Lower lobe of right lung (tissue), 2 donors: ENCODE measurements around the gene VDAC2. TPM values are rescaled to one million over a fixed set of nuclear protein-coding genes. Genes with fewer than 3 reads are reported as not detected.

Experiments
- ATAC-seq, 2 donors: fragments of 200-7000 bp; cut with Tn5 transposase; one replicate each; pipeline ENCODE4 v1.9.1; 2020 to 2022; ENCODE audit warnings: mild to moderate bottlenecking in 2 of 2, moderate library complexity in 2 of 2
- DNase-seq: peaks from one replicate; pipeline ENCODE4 v3.0.0-alpha.2; 2020
- H3K27ac ChIP-seq: fragments of 200-600 bp; one replicate; pipeline ENCODE4 v1.8.0; 2022
- H3K27me3 ChIP-seq: fragments of 200-600 bp; one replicate; pipeline ENCODE4 v1.8.0; 2022; ENCODE audit warnings: low read depth
- H3K36me3 ChIP-seq: fragments of 200-600 bp; one replicate; pipeline ENCODE4 v1.8.0; 2022; ENCODE audit warnings: mild to moderate bottlenecking
- H3K4me1 ChIP-seq: fragments of 200-600 bp; one replicate; pipeline ENCODE4 v1.8.0; 2022
- H3K4me3 ChIP-seq: fragments of 200-600 bp; one replicate; pipeline ENCODE4 v1.8.0; 2022; ENCODE audit warnings: mild to moderate bottlenecking
- H3K9me3 ChIP-seq: fragments of 200-600 bp; one replicate; pipeline ENCODE4 v1.8.0; 2022
- CTCF ChIP-seq: fragments of 200-600 bp; IDR thresholded peaks from one replicate; pipeline ENCODE4 v1.8.0; 2022; ENCODE audit warnings: antibody characterized with exemption, mild to moderate bottlenecking
- intact Hi-C: fragments of 100-400 bp; cut with DNase I; formaldehyde crosslinking; loops from one replicate; pipeline ENCODE4 v1.11.0; 2022
- total RNA-seq: library from RNA; stranded (reverse); fragmentation: NEBNext Ultra II Directional; extraction: Animal tissue kit (Norgen Biotek cat#: 25700); gene quantifications from one replicate; pipeline ENCODE4 v1.2.1, GENCODE V29; 2021
- donor health status: DM: no; HTN: yes; CAD: no; lungs with severe emphysema.

VDAC2 gene
- total RNA-seq, 1 donor from 2014 or later: 120 TPM

- intact Hi-C loops: no loop called here
- H3K9me3 ChIP-seq: no peaks in the 10 kb centered on the region
- H3K4me3 ChIP-seq: no peak overlapping the region
- H3K27me3 ChIP-seq: no peaks in the 10 kb centered on the region
- no peak overlapping the region for H3K27ac ChIP-seq
- no peak for DNase-seq
- no peak for ATAC-seq
- no peaks in the 10 kb centered on the region for H3K4me1 ChIP-seq
- H3K36me3 ChIP-seq: peaks cover 11% of the 10 kb centered on the region
- TF ChIP-seq CTCF: no peak
Measured at GRCh38 chr10:75175046-75175445, 35.5 kb upstream of the VDAC2 start.

- no peak for DNase-seq
- intact Hi-C loops: no loop called here
- TF ChIP-seq CTCF: no peak
- ATAC-seq: no peak
- Histone ChIP-seq H3K4me1 (no peaks in the 10 kb centered on the region), H3K9me3 (no peaks in the 10 kb centered on the region), H3K4me3 (no peak overlapping the region), H3K27me3 (no peaks in the 10 kb centered on the region), H3K27ac (no peak overlapping the region), H3K36me3 (peaks cover 6% of the 10 kb centered on the region)
Measured at GRCh38 chr10:75176046-75176445, 34.5 kb upstream of the VDAC2 start.

GRCh38 chr10:75176736-75177135 lies 33.9 kb upstream of the VDAC2 start:
- Histone ChIP-seq H3K4me3 (no peak overlapping the region), H3K9me3 (no peaks in the 10 kb centered on the region), H3K27ac (no peak overlapping the region), H3K36me3 (peaks cover 6% of the 10 kb centered on the region), H3K4me1 (no peaks in the 10 kb centered on the region), H3K27me3 (no peaks in the 10 kb centered on the region)
- TF ChIP-seq CTCF: no peak
- DNase-seq (no peak), ATAC-seq (peak; percentile 50 to 51)
- intact Hi-C loops: no loop called here

GRCh38 chr10:75179657-75180177 lies 30.9 kb upstream of the VDAC2 start:
- no peaks in the 10 kb centered on the region for H3K27me3 ChIP-seq
- TF ChIP-seq CTCF: no peak
- H3K36me3 ChIP-seq: peaks cover 6% of the 10 kb centered on the region
- no peak for DNase-seq
- intact Hi-C loops: no loop called here
- no peaks in the 10 kb centered on the region for H3K9me3 ChIP-seq
- no peak overlapping the region for H3K4me3 ChIP-seq
- no peak overlapping the region for H3K27ac ChIP-seq
- ATAC-seq: no peak
- H3K4me1 ChIP-seq: no peaks in the 10 kb centered on the region

- intact Hi-C loops: no loop called here
- no peak for TF ChIP-seq CTCF
- no peak overlapping the region for H3K4me3 ChIP-seq
- peaks cover 6% of the 10 kb centered on the region for H3K36me3 ChIP-seq
- H3K27me3 ChIP-seq: no peaks in the 10 kb centered on the region
- H3K27ac ChIP-seq: no peak overlapping the region
- ATAC-seq (no peak), DNase-seq (no peak)
- no peaks in the 10 kb centered on the region for H3K4me1 ChIP-seq
- no peaks in the 10 kb centered on the region for H3K9me3 ChIP-seq
Measured at GRCh38 chr10:75180592-75180991, 30.0 kb upstream of the VDAC2 start.

GRCh38 chr10:75181073-75181472 lies 29.5 kb upstream of the VDAC2 start:
- H3K27me3 ChIP-seq: no peaks in the 10 kb centered on the region
- H3K27ac ChIP-seq: no peak overlapping the region
- no peak overlapping the region for H3K4me3 ChIP-seq
- no peak for TF ChIP-seq CTCF
- H3K9me3 ChIP-seq: no peaks in the 10 kb centered on the region
- no peak for DNase-seq
- intact Hi-C loops: no loop called here
- no peak for ATAC-seq
- peaks cover 6% of the 10 kb centered on the region for H3K36me3 ChIP-seq
- H3K4me1 ChIP-seq: no peaks in the 10 kb centered on the region
